NCI-H1048 (cell line): Measurements from ENCODE around the gene NLGN1.

Source experiments
- DNase-seq: peaks from one replicate; lab custom pipeline; 2025; lab: John Stamatoyannopoulos, UW

The NLGN1 gene

DNA sequence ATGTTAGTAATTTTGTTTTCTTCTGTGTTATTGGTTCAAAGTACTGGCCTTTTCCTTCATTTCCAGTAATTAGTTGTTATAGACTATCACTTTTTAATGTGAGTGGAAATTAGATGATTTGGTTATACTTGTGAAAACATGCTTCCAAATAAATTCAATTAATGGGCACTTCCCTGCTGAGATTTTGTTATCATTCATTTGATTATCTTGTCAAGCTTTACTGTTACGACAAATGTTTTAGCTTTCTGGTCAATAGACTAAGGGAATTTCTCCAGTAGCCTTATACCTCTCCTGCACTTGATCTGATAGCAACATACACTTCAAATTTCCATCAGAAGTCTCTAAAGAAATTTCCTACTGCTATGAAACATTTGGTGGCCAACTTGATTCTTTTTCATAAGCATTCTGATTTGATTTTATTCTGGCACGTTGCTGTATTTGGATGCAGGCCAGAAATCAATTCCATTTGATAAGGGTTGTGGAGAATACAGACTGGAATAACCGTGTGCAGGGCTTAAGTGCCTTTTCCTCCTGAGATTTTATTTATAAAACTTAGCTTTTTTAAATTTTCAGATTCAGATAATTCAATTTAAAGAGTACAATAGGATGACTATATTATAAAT is 887.8 kb downstream of the NLGN1 start:
- no peak for DNase-seq

DNA sequence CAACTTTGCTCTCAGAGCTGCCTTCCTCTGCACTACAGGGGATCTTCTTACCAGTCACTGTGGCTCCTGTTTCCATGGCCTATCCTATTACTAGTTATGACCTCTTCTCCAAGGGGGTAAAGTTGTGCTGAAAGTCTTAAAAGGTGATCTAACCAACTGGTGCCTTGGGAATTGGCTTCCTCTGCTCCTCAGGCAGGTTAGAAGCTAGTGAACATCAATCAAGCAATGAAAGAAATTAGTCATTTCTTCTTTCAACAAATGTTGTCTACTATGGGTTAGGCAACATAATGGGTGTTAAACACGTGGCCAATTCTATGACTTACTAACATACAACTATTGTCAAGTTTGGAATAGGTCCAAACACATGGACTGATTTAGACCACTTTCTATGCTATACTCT is 890.2 kb downstream of the NLGN1 start:
- no peak for DNase-seq

DNA sequence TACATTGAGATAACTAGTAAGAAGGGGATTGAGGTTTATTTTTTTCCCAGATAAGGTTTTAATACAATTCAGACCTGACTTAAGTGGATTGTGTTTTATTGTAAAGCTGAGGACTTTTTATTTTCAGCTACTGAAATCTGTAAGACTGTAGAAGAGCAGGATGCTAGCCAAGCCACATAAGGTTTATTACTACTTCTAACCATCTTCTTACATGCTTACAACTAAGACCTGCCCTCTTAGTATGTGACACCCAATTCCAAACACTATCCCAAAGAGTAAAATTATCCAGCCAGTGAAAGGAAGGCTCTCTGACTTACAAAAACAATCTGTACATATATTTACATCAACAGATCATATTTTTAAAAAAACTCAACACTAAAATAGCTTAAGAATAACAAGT is 897.1 kb downstream of the NLGN1 start:
- no peak for DNase-seq

DNA sequence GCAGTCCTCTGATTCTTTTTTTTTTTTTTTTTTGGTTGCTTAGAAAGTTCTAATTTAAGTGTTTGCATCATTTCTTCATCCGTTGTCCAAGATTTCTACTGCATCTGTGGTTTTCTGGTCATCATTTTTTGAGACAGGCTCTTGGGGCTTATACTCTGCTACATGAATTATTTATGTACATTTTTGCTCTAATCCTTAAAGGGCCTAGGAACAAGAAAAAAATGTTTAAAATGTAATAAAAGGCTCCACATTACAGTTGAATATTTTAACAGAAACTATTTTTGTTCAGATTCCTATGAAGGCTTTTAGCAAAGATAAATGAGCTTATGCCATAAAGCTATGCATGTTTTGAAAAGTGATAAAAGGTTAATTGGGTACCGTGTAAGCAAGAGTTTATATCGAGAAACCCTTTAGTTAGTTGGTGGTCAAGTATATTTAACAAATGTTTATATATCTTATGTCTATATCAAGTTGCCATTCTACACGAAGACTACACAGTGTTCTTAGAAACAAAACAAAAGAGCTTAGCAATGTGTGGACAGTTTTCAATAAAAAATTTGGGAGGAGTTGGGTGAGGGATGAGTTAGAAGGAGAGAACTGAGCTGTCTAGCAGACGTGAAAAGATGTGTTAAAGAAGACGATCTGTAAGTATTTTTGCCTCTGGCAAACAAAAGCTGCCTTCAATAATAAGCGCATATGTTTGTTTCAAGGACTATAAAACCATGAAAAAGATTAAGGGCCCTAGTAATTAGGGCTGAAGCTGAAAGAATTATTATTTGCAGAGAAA is 898.0 kb downstream of the NLGN1 start:
- DNase-seq = no peak

DNA sequence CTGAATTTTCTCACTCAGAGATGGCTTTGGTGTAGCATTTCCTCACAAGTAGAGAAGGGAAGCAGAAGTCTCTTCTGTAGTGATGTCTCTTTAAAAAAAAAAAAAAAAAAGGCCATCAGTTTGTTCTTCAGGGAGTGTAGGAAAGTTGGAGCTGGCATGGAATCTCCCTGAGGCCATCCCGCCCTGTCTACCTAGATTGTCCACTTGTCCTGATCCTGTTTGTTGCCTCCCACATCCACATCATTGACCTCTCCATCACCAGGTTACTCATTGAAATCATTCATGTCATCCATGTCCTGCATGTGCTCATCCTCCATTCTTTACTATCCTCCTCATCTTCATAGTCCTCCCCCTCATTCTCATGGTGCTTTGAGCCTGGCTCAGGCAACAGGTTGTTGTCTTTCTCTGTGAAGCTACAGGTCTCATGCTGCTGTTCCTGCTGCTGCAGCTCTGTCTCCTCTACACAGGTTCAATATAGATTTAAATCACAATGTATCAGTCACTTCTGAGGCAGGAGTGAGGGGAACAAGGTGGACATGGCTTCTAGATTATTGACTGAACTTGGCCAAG is 905.3 kb downstream of the NLGN1 start:
- no peak for DNase-seq

- no peak for DNase-seq
Observed at GRCh38 chr3:174303907-174304560, 906.5 kb downstream of the NLGN1 start.

DNA sequence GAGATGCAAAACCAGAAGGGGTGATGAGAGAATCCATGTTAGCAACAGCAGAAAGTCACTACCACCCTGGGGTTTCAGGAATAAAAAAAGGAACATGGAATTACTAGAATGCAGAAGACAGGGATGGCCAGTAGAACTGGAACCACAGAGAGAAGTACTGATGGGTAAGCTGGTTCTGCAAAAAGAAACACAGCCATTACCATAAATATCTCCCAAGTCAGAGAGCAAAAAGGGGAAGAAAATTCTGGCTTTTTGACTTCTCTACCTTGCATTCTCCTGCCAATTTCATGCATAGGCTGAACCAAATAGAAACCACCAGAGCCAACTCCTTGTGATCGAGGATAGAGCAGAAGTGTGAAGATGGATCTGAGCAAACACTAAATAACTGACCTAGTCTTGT is 911.2 kb downstream of the NLGN1 start:
- DNase-seq = no peak

GRCh38 chr3:174310475-174310983 is 913.0 kb downstream of the NLGN1 start:
- DNase-seq = no peak

DNA sequence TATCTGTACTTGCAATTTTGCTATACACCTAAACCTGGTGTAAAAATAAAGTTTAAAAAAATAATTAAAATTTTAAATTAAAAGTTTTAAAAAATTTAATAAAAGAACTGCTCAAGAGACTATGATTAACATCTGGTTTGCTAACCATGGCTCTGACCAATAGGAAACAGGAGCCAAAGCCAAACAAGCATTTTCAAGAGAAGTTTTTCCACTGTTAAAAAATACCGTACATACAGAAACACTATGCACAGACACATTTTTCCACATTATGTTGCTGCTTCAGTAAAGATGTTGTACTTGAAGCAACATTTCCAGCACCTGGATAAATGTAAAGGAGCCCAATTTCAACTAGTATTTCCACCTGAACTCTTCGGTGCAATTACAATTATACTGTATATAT is 917.7 kb downstream of the NLGN1 start:
- DNase-seq = no peak

GRCh38 chr3:174317005-174317404 is 919.5 kb downstream of the NLGN1 start:
- no peak for DNase-seq

DNA sequence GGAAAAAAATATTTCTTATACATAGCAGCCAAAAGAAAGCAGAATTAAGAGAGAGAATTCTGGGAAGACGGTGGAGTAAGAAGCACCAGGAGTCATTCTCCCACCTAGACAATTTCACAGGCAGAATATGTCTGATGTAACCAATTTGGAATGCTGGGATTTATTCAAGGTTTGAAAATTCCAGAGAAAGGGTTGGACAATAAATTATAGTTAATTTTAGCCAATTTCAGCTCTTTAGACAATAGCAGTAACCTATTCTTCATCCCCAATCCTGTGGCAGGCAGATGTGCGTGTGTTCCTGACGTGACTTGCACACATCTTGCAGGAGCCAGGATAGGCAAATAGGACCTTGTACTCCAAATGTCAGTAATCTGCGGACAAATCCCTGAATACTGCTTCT is 920.6 kb downstream of the NLGN1 start:
- DNase-seq = no peak

GRCh38 chr3:174321548-174321947 is 924.0 kb downstream of the NLGN1 start:
- no peak for DNase-seq

DNA sequence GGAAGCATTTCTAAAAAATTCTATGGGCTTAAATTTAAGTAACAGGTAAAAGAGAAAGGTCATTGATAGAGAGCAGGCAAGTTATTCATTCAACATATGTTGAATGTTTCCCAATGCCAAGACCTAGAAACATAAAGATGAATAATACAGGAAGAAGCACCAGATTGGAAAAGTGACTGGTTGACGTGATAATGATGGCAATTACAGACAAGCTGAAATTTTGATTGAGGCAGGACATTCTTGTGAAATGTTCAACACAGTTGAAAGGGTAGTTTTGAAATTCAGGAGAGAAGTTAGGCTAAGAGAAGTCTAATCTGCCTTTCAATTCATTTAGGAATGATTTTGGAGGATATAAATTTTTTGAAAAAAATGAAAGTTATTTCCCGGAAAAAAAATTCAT is 925.2 kb downstream of the NLGN1 start:
- no peak for DNase-seq

- no peak for DNase-seq
Observed at GRCh38 chr3:174325171-174325570, 927.6 kb downstream of the NLGN1 start.

- DNase-seq = no peak
Observed at GRCh38 chr3:174325834-174326700, 928.5 kb downstream of the NLGN1 start.

DNA sequence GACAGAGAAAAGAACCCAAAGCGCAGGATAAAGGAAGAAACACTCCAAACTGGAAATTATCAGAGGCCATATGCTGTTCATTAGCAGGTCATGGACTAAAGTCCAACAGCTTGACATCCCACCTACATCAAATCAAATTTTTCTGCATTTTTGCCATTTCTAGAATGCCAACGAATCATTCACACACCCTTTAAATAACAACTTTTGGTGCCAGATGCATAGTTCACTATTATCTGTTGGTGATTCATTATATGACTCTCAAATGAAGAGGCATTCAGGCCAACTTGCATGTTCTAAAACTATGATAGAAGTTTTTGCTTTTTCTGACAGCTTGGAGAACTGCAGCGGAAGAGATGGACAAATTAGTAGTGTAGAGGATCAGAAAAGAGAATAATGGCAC is 931.8 kb downstream of the NLGN1 start:
- no peak for DNase-seq

- no peak for DNase-seq
Observed at GRCh38 chr3:174330303-174330702, 932.8 kb downstream of the NLGN1 start.

DNA sequence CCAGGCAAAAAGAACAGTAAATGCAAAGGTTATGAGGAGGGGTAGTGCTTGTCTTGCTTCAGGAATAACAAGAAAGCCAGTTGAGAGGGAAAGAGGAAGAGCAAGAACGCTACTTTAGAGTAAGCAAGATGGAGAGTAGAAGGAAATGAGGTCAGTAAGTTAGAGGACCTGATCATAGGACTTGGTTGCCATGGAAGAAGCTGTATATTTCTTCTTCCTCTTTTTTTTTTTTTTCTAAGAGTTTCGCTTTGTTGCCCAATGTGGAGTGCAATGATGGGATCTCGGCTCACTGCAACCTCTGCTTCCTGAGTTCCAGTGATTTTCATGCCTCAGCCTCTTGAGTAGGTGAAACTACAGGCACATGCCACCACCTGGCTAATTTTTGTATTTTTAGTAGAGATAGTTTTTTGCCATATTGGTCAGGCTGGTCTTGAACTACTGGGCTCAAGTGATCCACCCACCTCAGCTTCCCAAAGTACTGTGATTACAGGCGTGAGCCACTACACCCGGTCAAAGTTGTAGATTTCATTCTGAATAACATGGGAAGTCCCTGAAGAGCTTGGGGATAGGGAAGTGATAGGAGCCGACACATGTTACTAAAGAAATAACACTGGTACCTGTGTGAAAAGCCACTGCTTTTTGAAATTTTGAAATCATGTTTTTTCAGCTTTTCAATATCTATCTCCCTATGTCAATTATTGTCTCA is 933.7 kb downstream of the NLGN1 start:
- no peak for DNase-seq

DNA sequence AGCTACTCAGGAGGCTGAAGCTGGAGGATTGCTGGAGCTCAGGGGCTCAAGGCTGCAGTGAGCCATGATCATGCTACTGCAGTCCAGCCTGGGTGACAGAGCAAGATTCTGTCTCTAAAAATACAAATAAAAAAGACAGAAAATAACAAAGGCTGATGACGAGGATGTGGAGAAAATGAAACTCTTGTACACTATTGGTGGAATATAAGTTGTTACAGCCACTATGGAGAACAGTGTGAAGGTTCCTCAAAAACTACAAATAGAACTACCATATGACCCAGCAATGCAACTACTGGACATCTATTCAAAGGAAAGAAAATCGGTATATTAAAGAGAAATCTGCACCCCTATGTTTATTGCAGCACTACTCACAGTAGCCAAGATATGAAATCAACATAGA is 934.8 kb downstream of the NLGN1 start:
- DNase-seq = no peak

DNA sequence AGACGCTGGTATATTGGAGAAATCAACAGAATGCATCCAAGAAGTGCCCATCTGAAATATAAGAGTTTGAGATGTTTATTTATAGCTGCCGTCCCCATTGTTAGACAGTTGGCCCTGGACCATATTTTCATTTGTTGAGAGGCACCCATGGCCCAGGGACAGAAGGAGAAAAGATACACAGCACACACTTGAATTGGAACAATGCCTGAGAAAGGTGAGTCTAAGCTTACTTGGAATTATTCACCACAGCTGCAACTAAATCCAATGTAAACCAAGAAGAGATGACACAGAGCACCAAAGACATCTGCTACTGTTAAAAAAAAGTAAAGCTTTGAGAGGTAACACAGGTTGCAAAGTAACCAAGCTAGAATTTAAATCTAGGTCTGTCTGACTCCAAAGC is 936.1 kb downstream of the NLGN1 start:
- no peak for DNase-seq

DNA sequence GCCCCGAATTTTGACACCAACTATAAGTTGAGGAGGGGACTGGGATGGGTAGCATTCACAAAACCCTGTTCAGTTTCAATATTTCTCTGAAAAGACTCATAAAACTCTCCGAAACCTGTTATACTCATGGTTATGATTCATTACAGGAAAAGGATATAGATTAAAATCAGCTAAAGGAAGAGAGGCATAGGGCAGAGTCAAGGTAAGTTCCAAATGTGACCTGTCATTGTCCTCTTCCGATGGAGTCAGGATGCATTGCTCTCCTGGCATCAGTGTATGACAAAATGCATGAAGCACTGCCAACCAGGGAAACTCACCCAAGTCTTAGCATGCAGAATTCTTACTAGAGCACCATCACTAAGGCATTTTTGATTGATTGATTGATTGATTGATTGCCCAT is 936.6 kb downstream of the NLGN1 start:
- DNase-seq = no peak
